ENCODE results near the gene AGBL4.

DNA sequence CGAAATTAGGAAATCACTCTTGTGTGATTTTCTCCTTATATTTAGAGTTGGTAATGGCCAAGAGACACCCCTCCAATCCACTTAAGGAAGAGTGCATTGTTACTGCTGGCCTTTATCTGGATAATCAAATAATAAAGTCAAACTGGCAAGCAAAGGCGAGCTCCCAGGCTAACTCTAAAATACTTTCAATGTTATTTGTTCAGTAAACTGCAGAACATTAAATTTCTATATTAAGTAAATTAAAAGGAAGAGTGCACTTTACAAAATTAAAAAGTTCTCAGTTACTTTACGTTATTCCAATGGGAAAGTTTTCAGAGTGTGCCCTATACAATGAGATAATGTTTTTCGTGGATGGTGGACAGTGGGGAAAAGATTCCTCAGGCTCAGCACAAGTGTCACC, 684.7 kb downstream of the AGBL4 start:
- TF ChIP-seq, protein P1, sequence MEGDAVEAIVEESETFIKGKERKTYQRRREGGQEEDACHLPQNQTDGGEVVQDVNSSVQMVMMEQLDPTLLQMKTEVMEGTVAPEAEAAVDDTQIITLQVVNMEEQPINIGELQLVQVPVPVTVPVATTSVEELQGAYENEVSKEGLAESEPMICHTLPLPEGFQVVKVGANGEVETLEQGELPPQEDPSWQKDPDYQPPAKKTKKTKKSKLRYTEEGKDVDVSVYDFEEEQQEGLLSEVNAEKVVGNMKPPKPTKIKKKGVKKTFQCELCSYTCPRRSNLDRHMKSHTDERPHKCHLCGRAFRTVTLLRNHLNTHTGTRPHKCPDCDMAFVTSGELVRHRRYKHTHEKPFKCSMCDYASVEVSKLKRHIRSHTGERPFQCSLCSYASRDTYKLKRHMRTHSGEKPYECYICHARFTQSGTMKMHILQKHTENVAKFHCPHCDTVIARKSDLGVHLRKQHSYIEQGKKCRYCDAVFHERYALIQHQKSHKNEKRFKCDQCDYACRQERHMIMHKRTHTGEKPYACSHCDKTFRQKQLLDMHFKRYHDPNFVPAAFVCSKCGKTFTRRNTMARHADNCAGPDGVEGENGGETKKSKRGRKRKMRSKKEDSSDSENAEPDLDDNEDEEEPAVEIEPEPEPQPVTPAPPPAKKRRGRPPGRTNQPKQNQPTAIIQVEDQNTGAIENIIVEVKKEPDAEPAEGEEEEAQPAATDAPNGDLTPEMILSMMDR (IDR thresholded peaks at IDR 0.05; ENCODE audit: borderline replicate concordance, extremely low read depth, low read length, poor library complexity, severe bottlenecking), result no peak
- no peak for TF ChIP-seq EZH2 (IDR thresholded peaks at IDR 0.05; ENCODE audit: borderline replicate concordance, low read depth, low read length, severe bottlenecking)
